B cell (primary cell): ENCODE measurements around the gene SLC6A12. TPM values are rescaled to one million over a fixed set of nuclear protein-coding genes. Genes with fewer than 3 reads are reported as not detected.

Source experiments
- polyA plus RNA-seq: library from polyadenylated mRNA; depleted of rRNA; stranded (reverse); fragments of >200 nt; gene quantifications from 2 replicates; pipeline ENCODE4 v1.2.3, GENCODE V29; 2012
- total RNA-seq, 2 donors: library from RNA; stranded (reverse); fragments of 120-200 nt in 1 of 2; gene quantifications; 1 replicate in 1 of 2; 2 replicates in 1 of 2; pipeline versions ENCODE4 v1.2.3 to v1.2.4, GENCODE V29; 2013 to 2022

The SLC6A12 gene
- total and polyA plus RNA-seq, 2 donors (not counting 1 experiment from before 2014, with no cell fraction given), result 0.06 TPM; not detected in 1

Other genes with a start within 250 kb of the SLC6A12 start
- gene IQSEC3, start 147.4 kb downstream of the SLC6A12 start, total RNA-seq, result 0.15 and 1.8 TPM in 2 replicates
- gene IQSEC3, start 147.4 kb downstream of the SLC6A12 start, polyA plus RNA-seq, result 0.01 TPM in 1 of 2 replicates, not detected in the other
- 0.19 and 0.22 TPM in 2 replicates for gene SLC6A13, start 48.7 kb upstream of the SLC6A12 start, total RNA-seq
- gene SLC6A13, start 48.7 kb upstream of the SLC6A12 start, polyA plus RNA-seq, result 0.20 and 0.54 TPM in 2 replicates
- 171 and 175 TPM in 2 replicates for gene KDM5A, start 175.2 kb upstream of the SLC6A12 start, total RNA-seq
- 13.0 and 19.3 TPM in 2 replicates for gene KDM5A, start 175.2 kb upstream of the SLC6A12 start, polyA plus RNA-seq
- 12.9 and 18.5 TPM in 2 replicates for gene CCDC77, start 187.5 kb upstream of the SLC6A12 start, total RNA-seq
- gene CCDC77, start 187.5 kb upstream of the SLC6A12 start, polyA plus RNA-seq, result 8.6 and 11.0 TPM in 2 replicates
- not detected in 2 replicates for gene B4GALNT3, start 245.8 kb upstream of the SLC6A12 start, total RNA-seq
- gene B4GALNT3, start 245.8 kb upstream of the SLC6A12 start, polyA plus RNA-seq, result 0.13 and 0.25 TPM in 2 replicates